HG02642 (cell line): Measurements from ENCODE around the gene ZNF117.
"Not testable (repeated sequence)": the region's sequence is repeated elsewhere in the genome, so short reads cannot be mapped to it uniquely, and the experiment has no call there.

Experiments
- ATAC-seq: cut with Tn5 transposase; IDR thresholded peaks from one replicate; pipeline ENCODE4 v1.9.1; 2021; ENCODE audit warnings: mild to moderate bottlenecking; ENCODE audit not compliant: unreplicated experiment, poor library complexity

The ZNF117 gene

DNA sequence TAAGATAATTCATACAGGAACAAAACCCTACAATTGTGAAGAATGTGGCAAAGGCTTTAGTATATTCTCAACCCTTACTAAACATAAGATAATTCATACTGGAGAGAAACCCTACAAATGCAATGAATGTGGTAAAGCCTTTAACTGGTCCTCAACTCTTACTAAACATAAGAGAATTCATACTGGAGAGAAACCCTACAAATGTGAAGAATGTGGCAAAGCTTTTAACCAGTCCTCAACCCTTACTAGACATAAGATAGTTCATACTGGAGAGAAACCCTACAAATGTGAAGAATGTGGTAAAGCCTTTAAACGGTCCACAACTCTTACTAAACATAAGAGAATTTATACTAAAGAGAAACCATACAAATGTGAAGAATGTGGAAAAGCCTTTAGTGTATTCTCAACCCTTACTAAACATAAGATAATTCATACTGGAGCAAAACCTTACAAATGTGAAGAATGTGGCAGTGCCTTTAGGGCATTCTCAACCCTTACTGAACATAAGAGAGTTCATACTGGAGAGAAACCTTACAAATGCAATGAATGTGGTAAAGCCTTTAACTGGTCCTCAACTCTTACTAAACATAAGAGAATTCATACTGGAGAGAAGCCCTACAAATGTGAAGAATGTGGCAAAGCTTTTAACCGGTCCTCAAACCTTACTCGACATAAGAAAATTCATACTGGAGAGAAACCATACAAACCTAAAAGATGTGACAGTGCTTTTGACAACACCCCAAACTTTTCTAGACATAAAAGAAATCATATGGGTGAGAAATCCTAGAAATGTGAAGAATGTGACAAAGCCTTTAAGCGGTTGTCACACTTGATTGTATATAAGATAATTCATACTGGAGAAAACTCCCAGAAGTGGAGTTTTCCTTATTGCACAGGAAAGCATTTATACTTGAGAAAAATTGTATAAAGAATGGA is 62.3 kb downstream of the ZNF117 start:
- ATAC-seq: not testable (repeated sequence)
